B cell (primary cell): ENCODE results near the gene NEMP1.

ENCODE experiments used
- EZH2 ChIP-seq: IDR thresholded peaks from 2 replicates; pipeline ENCODE4 v1.6.1; 2012; ENCODE audit warnings: borderline replicate concordance, low read depth, mild to moderate bottlenecking, moderate library complexity, low read length; ENCODE audit not compliant: insufficient read depth, poor library complexity, severe bottlenecking
- TF ChIP-seq, protein P1 (sequence below): fragments of 200-600 bp; IDR thresholded peaks from one replicate; pipeline ENCODE4 v1.8.0; 2022; ENCODE audit warnings: antibody characterized with exemption, mild to moderate bottlenecking

DNA sequence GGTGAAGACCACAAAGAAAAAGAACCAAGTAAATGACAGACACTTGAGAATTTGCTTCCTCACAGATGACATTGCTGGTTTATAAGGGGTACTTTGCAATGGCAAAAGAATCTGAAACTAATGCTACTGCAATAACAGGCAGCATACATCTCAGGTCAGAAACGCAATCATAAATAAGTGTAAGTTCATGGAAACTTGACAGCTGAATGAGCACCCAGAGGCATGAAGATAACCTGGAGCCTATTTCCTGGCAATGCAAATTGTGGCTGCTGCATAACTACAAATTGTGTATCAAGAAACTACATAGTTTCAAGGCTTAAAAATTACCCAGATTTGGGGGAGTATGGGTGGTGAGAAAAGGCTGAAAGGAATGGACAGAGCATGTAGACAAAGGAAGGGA lies 20.1 kb downstream of the NEMP1 start:
- TF ChIP-seq, protein P1, sequence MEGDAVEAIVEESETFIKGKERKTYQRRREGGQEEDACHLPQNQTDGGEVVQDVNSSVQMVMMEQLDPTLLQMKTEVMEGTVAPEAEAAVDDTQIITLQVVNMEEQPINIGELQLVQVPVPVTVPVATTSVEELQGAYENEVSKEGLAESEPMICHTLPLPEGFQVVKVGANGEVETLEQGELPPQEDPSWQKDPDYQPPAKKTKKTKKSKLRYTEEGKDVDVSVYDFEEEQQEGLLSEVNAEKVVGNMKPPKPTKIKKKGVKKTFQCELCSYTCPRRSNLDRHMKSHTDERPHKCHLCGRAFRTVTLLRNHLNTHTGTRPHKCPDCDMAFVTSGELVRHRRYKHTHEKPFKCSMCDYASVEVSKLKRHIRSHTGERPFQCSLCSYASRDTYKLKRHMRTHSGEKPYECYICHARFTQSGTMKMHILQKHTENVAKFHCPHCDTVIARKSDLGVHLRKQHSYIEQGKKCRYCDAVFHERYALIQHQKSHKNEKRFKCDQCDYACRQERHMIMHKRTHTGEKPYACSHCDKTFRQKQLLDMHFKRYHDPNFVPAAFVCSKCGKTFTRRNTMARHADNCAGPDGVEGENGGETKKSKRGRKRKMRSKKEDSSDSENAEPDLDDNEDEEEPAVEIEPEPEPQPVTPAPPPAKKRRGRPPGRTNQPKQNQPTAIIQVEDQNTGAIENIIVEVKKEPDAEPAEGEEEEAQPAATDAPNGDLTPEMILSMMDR = no peak
- no peak for TF ChIP-seq EZH2
